GM19463 (cell line): ENCODE results near the gene VAMP7.
A peak's percentile ranks its signal among the peaks of the same experiment; 100 is the strongest.
"Not testable (repeated sequence)": the region's sequence is repeated elsewhere in the genome, so short reads cannot be mapped to it uniquely, and the experiment has no call there.

Experiments used
- ATAC-seq: cut with Tn5 transposase; IDR thresholded peaks from one replicate; pipeline ENCODE4 v1.9.1; 2021; ENCODE audit warnings: mild to moderate bottlenecking, moderate library complexity; ENCODE audit not compliant: unreplicated experiment

VAMP7 gene, protein sequence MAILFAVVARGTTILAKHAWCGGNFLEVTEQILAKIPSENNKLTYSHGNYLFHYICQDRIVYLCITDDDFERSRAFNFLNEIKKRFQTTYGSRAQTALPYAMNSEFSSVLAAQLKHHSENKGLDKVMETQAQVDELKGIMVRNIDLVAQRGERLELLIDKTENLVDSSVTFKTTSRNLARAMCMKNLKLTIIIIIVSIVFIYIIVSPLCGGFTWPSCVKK

DNA sequence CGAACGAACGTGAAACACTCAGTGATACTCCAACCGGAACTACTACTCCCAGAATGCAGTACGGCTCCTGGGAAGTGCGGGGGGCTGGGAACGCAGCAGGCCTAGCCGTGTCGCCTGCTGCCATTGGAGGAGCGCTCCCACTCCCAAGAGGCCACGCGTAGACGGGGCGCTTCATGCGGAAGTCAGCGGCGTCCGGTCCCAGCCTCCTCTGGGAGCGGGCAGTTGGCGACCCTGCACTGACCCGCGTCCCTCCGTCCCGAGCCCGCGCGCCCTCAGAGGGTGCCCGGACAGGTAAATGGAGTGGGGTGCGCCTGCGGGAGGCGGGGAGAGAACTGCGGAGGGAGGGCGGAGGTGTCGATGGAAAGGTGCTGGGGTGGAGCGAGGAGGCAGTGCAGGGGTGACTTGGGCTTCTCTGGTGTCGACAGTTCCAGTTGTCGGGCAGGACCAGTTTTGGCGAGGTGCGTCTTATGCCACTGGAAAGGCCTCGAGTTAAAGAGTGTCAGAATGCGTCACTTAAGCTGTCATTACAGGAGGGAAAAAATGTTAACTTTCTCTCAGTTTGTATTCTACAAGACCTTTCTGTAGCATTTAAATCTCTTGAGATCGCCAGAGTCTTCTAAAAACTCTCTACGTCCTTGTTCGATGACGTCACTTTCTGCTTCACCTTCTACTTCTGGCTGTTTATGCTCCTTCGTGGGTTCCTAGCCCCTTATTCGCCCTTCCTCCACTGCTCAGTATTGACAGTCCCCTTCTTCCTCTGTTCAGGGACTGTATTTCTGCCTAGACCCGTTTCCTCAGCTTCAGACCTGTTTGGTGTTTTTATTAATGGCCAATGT, at the start of gene VAMP7:
Gene VAMP7, plus strand, starts transcription at position 188 of the 836 bp plus-strand sequence. CDS start 8,122 bp downstream, outside the sequence.
- ATAC-seq = peak; percentile 98

DNA sequence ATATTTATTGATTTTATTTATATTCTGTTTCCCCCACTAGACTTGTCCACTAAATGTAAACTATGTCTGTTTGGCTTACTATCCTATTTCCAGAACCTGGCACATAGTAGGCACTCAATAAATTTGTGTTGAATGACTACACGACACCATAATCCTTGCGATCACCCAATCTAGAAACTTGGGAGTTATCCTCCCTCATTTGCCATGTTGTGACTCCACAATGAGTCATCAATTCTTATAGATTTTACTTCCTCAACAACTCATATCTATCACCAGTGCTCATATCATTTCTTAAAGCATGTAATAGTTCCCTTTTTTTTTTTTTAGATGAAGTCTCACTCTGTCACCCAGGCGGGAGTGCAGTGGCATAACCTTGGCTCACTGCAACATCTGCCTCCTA, 39.9 kb upstream of the VAMP7 start:
- no peak for ATAC-seq

DNA sequence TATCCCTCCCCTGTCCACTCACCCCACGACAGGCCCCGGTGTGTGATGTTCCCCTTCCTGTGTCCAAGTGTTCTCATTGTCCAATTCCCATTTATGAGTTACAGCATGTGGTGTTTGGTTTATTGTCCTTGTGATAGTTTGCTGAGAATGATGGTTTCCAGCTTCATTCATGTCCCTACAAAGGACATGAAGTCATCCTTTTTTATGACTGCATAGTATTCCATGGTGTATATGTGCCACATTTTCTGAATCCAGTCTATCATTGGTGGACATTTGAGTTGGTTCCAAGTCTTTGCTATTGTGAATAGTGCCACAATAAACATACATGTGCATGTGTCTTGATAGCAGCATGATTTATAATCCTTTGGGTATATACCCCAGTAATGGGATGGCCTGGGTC, 29.4 kb upstream of the VAMP7 start:
- not testable (repeated sequence) for ATAC-seq

DNA sequence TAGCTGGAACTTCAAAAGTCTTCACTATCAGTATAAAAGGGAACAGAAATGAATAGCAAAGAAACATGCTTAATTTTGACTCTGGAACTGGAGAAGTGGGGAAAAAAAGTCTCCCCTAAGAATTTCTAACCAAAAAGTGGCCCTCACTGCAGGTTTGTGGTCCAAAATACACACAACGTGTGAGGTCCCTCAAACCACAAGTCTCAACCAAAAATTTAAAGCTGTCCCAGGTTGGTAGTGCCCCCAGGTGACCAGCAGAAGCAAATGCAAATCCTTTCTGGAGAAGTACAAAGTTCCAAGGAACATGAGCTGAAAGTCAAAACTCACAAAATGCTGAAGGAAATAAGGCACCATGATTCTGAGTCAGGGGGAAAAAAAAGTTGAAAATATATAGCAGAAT, 23.6 kb upstream of the VAMP7 start:
- ATAC-seq = no peak

DNA sequence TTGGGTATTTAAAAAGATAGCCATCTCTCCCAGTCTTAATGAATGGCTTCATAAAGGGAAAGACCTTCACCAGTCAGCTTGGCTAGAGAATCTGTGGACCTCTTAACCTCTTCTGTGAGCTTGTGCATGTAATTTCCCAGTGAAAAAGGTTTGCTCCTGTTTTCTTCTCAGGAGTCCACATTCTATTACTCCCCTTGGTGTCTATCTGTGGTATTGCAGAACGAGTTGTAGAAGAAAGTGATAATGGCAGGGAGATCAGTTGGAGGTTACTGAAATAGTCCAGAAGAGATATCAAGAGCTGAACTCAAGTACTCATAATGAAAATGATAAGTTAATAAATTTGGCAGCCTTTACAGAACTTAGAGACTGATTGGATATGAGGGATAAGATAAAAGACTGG, 16.5 kb upstream of the VAMP7 start:
- no peak for ATAC-seq

DNA sequence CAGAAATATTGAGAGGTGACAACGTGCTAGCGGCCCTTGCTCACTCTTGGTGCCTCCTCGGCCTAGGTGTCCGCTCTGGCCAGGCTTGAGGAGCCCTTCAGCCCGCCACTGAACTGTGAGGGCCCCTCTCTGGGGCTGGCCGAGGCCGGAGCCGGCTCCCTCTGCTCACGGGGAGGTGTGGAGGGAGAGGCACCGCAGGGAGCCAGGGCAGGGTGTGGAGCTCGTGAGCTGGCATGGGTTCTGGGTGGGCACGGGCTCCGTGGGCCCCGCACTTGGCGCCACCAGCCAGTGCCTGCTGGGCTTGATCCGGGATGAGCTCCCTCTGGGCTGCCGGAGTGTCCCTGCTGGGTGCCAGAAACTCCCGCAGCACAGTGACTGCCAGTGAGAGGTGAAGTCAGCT, 16.0 kb upstream of the VAMP7 start:
- ATAC-seq = no peak

DNA sequence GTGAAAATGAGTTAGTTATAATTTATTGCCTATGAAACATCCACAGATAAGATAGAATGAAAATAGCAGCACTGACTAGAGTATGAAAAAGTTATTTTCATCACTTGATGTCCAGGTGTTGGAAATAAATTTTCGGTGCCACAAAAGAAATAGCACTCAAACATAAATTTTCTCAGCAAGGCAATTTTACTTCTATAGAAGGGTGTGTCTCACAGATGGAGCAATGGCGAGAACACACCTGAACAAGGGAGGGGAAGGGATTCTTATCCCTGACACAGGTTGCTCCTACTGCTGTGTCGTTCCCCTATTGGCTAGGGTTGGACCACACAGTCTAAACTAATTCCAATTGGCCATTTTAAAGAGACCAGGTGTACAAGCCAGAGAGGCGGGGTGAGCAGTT, 13.3 kb upstream of the VAMP7 start:
- no peak for ATAC-seq

DNA sequence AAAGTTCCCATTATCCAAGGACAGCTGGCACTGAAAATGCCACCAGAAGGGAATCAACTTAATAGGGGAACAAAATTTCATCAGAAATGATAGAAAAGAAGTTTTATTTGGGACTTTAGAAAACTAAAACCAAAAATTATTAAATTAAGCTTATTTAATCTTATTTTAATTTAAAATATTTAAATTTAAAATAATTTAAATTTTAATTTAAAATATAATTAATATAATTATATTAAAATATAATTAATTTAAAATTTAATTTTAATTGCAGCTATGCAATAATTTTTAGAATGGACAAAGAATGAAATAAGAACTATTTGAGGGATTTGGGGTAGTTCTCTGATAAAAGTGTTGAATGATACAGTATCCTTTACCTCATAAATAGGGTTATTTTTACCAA, 10.2 kb upstream of the VAMP7 start:
- ATAC-seq = no peak

DNA sequence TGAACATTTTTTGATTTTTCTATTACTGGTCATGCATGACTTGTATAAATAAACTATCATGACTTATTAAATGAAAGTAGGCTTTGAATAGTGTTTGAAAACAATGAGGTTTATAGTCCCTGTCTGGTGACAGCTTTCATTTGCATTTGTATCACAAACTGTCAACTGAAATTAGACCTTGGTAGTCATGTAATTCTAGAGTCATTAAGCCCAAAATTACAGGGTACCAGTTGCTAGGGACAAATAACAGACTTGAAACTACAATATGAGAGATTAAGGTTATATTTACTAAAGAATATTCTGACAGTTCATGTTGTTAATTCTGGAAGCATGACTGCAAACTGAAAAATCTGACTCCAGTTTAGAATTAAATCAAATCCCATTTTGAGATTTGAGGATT, 9.2 kb upstream of the VAMP7 start:
- no peak for ATAC-seq

DNA sequence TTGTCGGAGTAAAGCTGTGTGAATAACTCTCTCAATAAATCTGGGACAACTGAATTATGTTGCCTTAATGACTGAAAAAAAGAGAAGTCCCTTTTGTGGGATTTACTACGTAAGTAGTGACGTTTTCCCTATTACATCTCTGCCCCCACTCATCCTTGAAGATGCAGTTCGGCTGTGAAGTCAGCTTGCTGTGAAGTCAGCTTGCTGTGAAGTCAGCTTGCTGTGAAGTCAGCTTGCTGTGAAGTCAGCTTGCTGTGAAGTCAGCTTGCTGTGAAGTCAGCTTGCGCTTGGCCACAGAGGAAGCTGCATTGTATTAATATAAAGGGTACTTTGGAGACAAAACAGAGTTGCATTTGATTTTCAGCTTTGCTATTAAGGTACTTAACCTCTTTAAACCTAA, 8.0 kb upstream of the VAMP7 start:
- ATAC-seq = no peak

DNA sequence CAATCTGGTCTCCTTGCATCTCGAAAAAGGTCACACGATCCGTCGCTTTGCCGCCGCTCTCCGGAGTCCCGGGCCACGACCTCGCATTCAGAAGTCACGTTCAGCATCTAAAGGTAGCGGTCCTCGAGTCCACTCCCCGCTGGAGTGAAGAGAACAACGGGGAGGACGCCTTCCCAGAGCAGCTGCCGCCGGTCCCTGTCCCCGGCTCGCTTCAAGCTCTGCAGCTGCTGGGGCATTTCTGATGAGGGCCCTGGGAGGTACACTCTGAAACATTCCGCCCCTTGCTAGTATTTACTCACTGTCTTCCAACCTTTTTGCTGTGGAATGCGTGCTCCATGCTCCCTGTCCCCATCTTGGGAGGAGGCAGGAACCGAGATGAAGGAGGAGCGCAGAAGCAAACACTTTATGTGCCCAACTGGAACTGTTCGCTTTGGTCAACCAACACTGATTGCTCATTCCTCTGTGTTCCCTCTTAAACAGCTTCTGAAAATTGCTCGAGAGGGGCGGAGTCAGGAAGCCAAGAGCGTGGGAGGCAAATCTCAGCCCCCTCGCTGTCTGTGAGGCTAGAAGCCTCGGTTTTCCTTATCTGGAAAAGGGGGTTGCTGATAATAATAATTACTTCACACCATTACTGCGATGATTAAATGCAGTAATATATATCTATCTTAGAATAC, 6.4 kb upstream of the VAMP7 start:
- no peak for ATAC-seq

DNA sequence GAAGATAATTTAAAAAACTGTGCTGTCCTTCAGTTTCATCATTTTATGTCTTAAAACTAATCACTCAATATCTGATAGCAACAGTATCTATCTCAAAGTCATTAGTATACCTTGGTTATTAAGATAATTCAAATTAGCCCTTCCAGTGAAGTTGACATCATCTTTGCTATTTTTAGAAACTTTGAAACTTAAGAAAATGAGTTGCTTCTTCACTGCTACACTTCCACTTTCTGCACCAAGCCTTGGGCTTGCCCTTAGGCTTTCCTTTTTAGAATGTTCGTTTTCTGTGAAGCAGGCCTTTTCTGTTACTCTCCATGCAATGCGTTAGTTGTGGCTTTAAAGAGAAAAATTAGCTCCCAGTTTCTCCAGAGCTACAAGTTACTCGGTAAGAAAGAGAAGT, 4.4 kb upstream of the VAMP7 start:
- ATAC-seq = no peak

DNA sequence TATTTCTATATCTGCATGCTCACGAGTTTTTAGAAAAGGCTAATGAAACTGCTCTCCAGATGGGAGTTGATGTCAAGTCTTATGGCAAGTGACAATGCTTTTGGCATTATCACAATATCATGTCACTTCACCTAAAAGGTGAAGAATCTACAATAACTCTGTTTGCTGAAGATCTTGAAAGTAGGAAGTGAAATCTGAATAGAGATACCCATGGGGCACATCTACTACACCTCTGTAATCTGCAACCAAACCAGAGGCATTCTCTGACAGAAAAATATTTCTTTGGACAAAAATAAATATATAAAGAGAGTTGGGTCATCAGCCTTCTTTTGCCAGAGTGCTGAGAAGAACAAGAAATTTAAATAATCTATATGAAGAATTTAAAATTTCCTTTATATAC, 3.9 kb upstream of the VAMP7 start:
- ATAC-seq = no peak

DNA sequence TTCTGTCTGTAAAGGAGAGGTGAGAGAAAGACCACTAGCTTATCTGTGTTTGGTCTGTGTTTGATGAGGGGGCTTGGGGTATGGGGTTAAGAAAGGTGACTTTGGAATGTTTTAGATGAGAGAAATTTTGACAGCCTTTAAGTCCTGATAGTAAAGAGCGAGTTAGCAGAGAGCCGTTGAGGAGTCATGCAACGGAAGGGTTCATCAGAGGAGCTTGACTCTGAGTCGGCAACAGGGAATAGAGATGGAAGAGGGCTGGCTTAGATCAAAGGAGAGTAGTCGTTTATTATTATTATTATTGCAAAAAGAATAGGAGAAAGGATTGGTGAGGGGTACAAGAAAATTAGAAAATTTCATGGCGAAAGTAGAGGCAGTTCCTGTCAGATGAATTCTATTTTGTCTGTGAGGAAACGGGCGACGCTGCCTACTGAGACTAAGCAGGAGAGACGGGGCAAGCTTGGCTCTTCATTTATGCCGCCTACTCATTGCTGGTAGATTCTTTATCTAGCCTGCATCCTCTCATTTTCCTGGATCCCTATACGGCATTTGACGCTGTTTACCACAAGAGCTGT, 473 bp upstream of the VAMP7 start:
- ATAC-seq = no peak

DNA sequence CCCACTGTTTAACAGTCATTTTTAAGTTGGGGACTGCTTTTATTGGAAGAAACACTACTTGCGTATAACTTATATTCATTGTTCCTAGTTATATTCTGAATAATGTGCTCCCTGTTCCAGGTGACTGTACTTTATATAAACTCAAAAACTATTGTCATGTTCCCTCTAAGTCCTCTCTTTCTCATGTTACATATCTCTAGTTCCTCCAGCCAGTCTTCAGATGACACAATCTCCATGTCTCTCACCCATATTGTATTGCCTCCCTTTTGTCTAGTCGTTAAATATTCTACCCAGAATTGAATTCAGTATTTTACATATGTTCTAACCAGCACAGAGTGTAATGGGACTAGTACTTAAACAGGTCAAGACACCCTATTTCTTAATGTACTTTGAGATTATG, 5.3 kb downstream of the VAMP7 start:
- no peak for ATAC-seq

DNA sequence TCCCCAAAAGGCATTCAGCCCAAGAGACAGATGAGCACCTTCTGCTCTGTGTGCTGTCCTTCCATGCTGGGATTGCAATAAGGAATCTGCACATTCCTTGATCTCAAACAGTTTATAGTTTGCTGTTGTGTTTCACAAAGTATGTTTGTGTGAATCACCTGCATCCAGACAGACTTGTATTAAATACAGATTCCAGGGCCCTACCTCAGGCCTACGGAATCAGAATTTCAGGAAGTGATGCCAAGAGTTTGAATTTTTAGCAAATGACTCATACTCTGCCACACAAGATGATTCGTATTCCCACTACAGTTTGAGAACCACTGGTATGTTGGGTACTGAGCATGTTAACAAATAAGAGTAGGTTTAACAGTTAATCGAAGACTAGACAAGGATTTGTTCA, 7.0 kb downstream of the VAMP7 start:
- ATAC-seq = no peak

DNA sequence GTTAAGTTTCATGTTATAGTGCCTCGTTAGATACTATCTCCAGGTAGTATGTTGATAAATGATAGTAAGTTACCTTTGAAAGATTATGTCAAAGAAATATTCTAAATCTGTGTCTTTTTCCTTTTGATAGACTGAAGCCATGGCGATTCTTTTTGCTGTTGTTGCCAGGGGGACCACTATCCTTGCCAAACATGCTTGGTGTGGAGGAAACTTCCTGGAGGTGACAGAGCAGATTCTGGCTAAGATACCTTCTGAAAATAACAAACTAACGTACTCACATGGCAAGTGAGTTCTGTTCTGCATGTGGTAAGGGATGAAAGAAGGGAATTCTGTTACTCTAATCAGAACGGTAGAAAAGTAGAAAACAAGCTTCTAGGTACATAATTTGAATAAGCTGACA, 8.2 kb downstream of the VAMP7 start:
- ATAC-seq = no peak

DNA sequence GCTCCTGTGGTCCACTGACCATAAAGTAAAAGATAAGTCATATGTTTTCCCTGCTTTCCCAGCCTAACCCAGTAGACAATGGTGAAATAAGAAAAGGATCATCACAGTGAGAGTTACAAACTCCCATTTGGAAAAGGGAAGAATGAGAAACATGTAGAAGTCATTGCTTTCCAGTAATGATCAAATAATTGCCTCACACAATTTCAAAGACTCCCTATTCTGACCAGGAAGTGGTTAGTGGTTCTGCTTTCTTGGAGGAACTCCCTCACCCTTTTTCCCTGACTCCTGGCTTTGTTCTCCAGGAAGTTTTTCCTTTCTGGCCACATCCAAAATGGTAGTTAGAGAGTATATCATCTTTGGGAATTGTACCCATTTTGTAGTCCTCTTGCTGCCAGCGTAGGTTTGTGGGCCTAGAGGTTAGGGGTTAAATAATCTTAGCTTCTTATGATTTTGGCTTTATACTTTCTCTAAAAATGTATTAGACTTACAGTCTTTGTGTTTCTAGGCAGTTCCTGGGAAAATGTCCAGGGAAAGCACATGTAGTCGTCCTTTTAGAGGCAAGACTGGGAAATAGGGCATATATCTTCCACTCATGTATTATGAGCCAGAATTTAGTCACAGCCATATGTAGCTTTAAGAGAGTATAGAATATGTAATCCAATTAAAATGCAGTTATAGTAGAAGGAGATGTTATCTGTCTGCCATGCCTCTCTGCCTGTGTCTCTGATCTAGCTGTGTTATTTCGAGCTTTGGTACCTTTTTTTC, 10.5 kb downstream of the VAMP7 start:
- no peak for ATAC-seq

DNA sequence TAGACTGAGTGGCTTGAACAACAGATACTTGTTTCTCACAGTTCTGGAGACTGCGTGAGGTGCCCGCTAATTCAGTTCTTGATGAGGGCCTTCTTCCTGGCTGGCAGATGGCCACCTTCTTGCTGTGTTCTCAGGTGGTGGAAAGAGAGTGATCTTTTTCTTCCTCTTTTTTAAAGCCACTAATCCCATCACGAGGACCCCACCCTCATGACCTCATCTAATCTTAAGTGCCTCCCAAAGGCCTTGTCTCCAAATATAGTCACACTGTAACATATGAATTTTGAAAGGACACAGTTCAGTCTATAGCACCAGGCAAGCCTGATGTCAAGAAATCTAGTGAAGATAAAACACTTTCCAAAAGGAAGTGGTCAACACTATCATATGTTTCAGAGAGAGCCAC, 12.4 kb downstream of the VAMP7 start:
- ATAC-seq = no peak

DNA sequence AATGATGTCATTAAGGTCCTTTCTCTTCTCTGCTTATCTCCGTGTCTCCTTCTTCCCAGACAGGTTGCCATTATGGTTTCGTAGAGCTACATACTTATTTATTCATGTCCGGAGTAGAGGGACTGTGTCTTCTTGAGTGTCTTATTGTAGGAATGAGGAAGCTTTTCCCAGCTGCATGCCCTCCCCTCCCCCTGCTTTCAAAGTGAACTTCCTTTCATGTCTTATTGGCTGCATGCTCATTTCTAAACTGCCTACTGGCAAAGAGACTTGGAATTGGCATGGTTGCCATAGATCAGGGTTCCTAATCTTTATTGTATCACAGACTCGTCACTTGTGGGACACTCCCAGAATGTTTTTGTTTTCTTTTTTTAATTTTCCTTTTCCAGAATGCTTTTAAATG, 15.4 kb downstream of the VAMP7 start:
- ATAC-seq = no peak

DNA sequence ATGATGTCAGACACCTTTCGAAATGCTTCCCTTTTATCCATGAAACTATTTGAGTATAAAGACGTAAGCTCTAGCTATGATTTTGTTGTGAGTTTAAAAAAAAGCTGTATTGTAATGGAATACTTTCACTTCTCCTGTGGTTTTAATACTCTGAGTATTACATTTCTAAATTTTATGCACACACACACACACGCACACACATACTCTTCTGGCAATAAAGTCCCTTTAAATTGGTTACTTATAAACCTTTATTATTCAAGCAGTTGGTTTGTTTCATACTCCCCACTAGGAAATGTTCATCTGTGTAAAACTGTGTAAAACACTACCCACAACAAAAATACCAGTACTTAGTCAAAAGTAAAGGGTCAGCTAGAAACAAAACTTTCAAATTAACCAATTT, 18.2 kb downstream of the VAMP7 start:
- ATAC-seq = no peak
